IPS-20b (cell line): ENCODE measurements around the gene DYNLT4.
"Not testable (repeated sequence)": the region's sequence is repeated elsewhere in the genome, so short reads cannot be mapped to it uniquely, and the experiment has no call there.

Source experiments
- H3K27ac ChIP-seq: one replicate; pipeline ENCODE4 v1.5.1; 2013; ENCODE audit warnings: low read length
- H3K27me3 ChIP-seq: 2 replicates; pipeline ENCODE4 v1.6.1; 2013; ENCODE audit warnings: mild to moderate bottlenecking, low read length, inconsistent platforms; ENCODE audit not compliant: insufficient read depth
- H3K36me3 ChIP-seq: 2 replicates; pipeline ENCODE4 v1.6.1; 2013; ENCODE audit warnings: low read depth, mild to moderate bottlenecking, inconsistent platforms, low read length, moderate library complexity; ENCODE audit not compliant: insufficient read depth
- H3K4me1 ChIP-seq: 2 replicates; pipeline ENCODE4 v1.6.1; 2013; ENCODE audit warnings: mild to moderate bottlenecking, control low read depth, inconsistent platforms, low read length, moderate library complexity; ENCODE audit not compliant: insufficient read depth
- H3K4me3 ChIP-seq: 2 replicates; pipeline ENCODE4 v1.5.1; 2013; ENCODE audit warnings: mild to moderate bottlenecking, low read length, inconsistent platforms
- H3K9ac ChIP-seq: 2 replicates; pipeline ENCODE4 v1.6.1; 2013; ENCODE audit warnings: low read depth, mild to moderate bottlenecking, inconsistent platforms, low read length, moderate library complexity
- H3K9me3 ChIP-seq: 2 replicates; pipeline ENCODE4 v1.6.1; 2013; ENCODE audit warnings: mild to moderate bottlenecking, low read depth, low read length, inconsistent platforms; ENCODE audit not compliant: insufficient read depth

Gene DYNLT4

DNA sequence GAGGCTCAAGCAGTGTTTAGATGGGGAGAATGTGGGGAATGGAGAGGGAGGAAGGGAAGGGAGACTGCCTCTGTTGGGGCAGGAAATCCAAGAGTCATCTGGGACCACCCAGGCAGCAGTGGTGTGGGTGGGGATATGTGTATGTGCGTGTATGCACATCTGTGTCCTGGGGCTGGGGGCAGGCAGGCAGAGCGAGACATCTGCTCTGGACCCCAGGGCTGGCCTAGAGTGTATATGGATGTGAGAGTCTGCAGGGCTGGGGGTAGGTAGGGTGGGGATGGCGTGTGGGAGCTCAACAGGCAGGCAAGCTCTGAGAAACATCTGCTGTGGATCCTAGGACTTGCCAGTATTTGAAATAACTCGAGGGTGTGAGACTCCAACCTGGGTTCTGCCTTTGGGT is 32.4 kb upstream of the DYNLT4 start:
- Histone ChIP-seq H3K9me3 (no peaks in the 10 kb centered on the region), H3K27ac (no peak overlapping the region), H3K27me3 (peaks cover 24% of the 10 kb centered on the region), H3K4me1 (no peaks in the 10 kb centered on the region), H3K9ac (no peak overlapping the region), H3K4me3 (no peak overlapping the region), H3K36me3 (no peaks in the 10 kb centered on the region)

- not testable (repeated sequence) for H3K9me3 ChIP-seq, H3K4me1 ChIP-seq, H3K9ac ChIP-seq, H3K36me3 ChIP-seq, H3K27ac ChIP-seq, H3K4me3 ChIP-seq
- peaks cover 24% of the 10 kb centered on the region for H3K27me3 ChIP-seq
Observed at GRCh38 chr1:44838294-44838693, 31.1 kb upstream of the DYNLT4 start.

GRCh38 chr1:44835738-44836675 is 28.9 kb upstream of the DYNLT4 start:
- Histone ChIP-seq H3K36me3 (no peaks in the 10 kb centered on the region), H3K9me3 (no peaks in the 10 kb centered on the region), H3K4me1 (no peaks in the 10 kb centered on the region), H3K4me3 (no peak overlapping the region), H3K27me3 (peaks cover 5% of the 10 kb centered on the region; the same call in 1 of the 2 replicates), H3K27ac (no peak overlapping the region), H3K9ac (no peak overlapping the region)

DNA sequence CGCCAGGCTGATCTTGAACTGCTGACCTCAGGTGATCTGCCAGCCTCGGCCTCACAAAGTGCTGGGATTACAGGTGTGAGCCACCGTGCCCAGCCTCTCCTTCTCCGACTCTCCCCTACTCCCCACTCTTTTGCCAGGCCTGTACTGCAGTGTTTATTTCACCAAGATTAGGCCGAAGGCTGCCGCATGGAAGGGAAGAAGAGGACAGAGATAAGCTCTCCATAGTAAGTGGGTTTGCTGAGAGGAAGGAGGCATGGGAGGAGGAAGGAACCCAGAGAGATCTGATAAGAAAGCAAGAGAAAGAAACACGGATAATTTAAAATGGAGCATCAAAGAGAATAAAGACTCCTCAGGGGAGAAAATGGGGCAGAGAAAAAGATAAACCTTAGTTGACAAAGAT is 27.2 kb upstream of the DYNLT4 start:
- H3K9ac ChIP-seq: no peak overlapping the region
- H3K4me3 ChIP-seq: no peak overlapping the region
- H3K27me3 ChIP-seq: no peaks in the 10 kb centered on the region
- no peak overlapping the region for H3K27ac ChIP-seq
- H3K4me1 ChIP-seq: no peaks in the 10 kb centered on the region
- H3K36me3 ChIP-seq: no peaks in the 10 kb centered on the region
- no peaks in the 10 kb centered on the region for H3K9me3 ChIP-seq

GRCh38 chr1:44832056-44832705 is 25.0 kb upstream of the DYNLT4 start:
- no peak overlapping the region for H3K9ac ChIP-seq

DNA sequence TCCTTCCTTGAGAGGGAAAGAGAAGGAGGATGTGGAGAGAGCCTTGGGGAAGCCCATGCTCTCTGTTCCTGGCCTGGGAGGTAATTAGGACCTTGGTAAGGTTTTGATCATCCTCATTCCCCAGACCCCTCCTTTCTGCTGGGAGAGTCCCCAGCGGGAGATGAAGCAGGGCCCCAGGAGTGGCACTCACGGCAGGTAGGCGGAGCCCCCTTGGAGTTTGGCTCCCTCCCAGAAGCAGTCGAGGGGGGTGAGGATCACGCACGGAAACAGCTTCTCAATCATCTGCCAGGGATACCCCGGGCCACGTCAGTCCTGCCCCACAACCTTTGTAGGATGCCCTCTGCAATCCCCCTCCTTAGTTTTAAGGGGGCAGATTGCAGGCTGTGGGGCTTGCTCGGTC is 24.4 kb upstream of the DYNLT4 start:
- no peaks in the 10 kb centered on the region for H3K36me3 ChIP-seq
- H3K4me1 ChIP-seq: no peaks in the 10 kb centered on the region
- H3K27ac ChIP-seq: no peak overlapping the region
- H3K9me3 ChIP-seq: no peaks in the 10 kb centered on the region
- no peaks in the 10 kb centered on the region for H3K27me3 ChIP-seq
- H3K4me3 ChIP-seq: no peak overlapping the region
- H3K9ac ChIP-seq: no peak overlapping the region

More at GRCh38 chr1:44832056-44832705, 25.0 kb upstream of the DYNLT4 start:
- Histone ChIP-seq H3K9me3 (no peaks in the 10 kb centered on the region), H3K27me3 (no peaks in the 10 kb centered on the region), H3K36me3 (no peaks in the 10 kb centered on the region), H3K4me1 (no peaks in the 10 kb centered on the region), H3K4me3 (no peak overlapping the region), H3K27ac (no peak overlapping the region)

- no peaks in the 10 kb centered on the region for H3K4me1 ChIP-seq
- no peaks in the 10 kb centered on the region for H3K9me3 ChIP-seq
- H3K36me3 ChIP-seq: no peaks in the 10 kb centered on the region
- no peak overlapping the region for H3K9ac ChIP-seq
- no peak overlapping the region for H3K27ac ChIP-seq
- H3K4me3 ChIP-seq: no peak overlapping the region
- no peaks in the 10 kb centered on the region for H3K27me3 ChIP-seq
Observed at GRCh38 chr1:44830900-44831304, 23.8 kb upstream of the DYNLT4 start.

DNA sequence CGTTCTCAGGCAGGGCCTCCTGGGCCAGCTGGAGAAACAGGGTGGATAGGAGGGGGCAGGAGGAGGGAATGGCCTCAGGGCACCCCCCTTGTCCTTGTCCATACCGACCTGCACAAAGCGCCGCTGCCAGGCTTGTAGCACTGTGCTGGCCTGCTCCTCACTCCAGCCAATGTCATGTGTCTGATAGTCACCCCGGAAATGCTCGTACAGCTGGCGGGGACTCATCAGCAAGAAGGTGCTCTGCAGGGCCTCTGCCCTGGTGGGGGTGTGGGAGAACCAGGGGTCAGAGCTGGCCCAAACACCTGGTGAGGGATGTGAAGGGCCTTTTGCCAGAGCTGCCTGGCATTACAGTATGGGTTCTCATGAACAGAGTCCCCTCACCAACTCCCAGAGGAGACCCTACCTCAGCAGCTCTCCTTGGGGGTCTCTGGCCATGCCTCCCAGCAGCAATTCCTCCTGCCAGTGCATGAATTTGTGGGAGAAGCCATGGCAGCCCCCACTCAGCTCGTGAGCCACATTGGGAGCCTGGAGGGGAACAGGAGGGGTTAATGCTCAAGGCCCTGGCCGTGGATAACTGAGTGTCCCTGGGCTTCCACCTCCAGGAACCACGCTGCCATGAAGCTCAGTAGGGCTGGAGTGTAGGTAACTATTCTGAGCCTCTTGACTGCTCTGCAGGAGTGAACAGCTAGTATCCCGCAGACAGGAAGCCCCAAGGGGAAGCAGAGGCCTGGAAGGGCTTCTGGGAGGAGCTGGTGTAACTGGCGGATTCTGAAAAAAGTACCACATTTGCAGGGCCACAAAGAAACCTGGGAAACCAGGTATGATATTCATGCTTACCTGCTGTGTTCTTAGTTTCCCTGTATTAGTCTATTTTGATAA is 22.6 kb upstream of the DYNLT4 start:
- no peak overlapping the region for H3K9ac ChIP-seq
- H3K36me3 ChIP-seq: no peaks in the 10 kb centered on the region
- H3K4me1 ChIP-seq: no peaks in the 10 kb centered on the region
- no peaks in the 10 kb centered on the region for H3K27me3 ChIP-seq
- H3K27ac ChIP-seq: no peak overlapping the region
- H3K4me3 ChIP-seq: no peak overlapping the region
- H3K9me3 ChIP-seq: no peaks in the 10 kb centered on the region

- Histone ChIP-seq H3K4me3 (no peak overlapping the region), H3K27ac (no peak overlapping the region), H3K9ac (no peak overlapping the region), H3K36me3 (no peaks in the 10 kb centered on the region), H3K4me1 (no peaks in the 10 kb centered on the region), H3K9me3 (no peaks in the 10 kb centered on the region), H3K27me3 (no peaks in the 10 kb centered on the region)
Observed at GRCh38 chr1:44828841-44829440, 21.8 kb upstream of the DYNLT4 start.

GRCh38 chr1:44828003-44828651 is 21.0 kb upstream of the DYNLT4 start:
- Histone ChIP-seq H3K4me1 (no peaks in the 10 kb centered on the region), H3K27ac (no peak overlapping the region), H3K9me3 (no peaks in the 10 kb centered on the region), H3K27me3 (no peaks in the 10 kb centered on the region), H3K4me3 (no peak overlapping the region), H3K36me3 (no peaks in the 10 kb centered on the region), H3K9ac (no peak overlapping the region)
